ENCODE measurements around the gene USP49. TPM values are rescaled to one million over a fixed set of nuclear protein-coding genes. Genes with fewer than 3 reads are reported as not detected.

The USP49 gene
- total and polyA plus RNA-seq, 2 experiments from 2014 or later: 5.0 to 8.5 TPM

- Histone ChIP-seq H3K4me3 (peak overlapping the region; percentile 68), H3K9me3 (ENCODE audit: low read depth) (no peaks in the 10 kb centered on the region), H3K36me3 (peaks cover 12% of the 10 kb centered on the region), H3K27ac (no peak overlapping the region), H3K27me3 (no peaks in the 10 kb centered on the region), H3K4me1 (ENCODE audit: low read depth) (peaks cover 9% of the 10 kb centered on the region)
- DNase-seq (ENCODE audit: low read depth in 1 of 2, low spot score in 1 of 2): no peak
- no peak for TF ChIP-seq CTCF (IDR thresholded peaks at IDR 0.05; ENCODE audit: low read depth, low read length)
Measured at GRCh38 chr6:41779336-41779735, 115.8 kb downstream of the USP49 start.

GRCh38 chr6:41778895-41779294 is 116.3 kb downstream of the USP49 start:
- Histone ChIP-seq H3K36me3 (peaks cover 13% of the 10 kb centered on the region), H3K4me1 (ENCODE audit: low read depth) (peaks cover 6% of the 10 kb centered on the region), H3K9me3 (ENCODE audit: low read depth) (no peaks in the 10 kb centered on the region), H3K27me3 (no peaks in the 10 kb centered on the region), H3K4me3 (peak overlapping the region; percentile 68), H3K27ac (no peak overlapping the region)
- TF ChIP-seq CTCF (IDR thresholded peaks at IDR 0.05; ENCODE audit: low read depth, low read length): no peak
- no peak for DNase-seq (ENCODE audit: low read depth in 1 of 2, low spot score in 1 of 2)

GRCh38 chr6:41777551-41778285 is 117.5 kb downstream of the USP49 start:
- Histone ChIP-seq H3K4me3 (no peak overlapping the region), H3K27ac (no peak overlapping the region), H3K27me3 (no peaks in the 10 kb centered on the region), H3K9me3 (ENCODE audit: low read depth) (no peaks in the 10 kb centered on the region), H3K4me1 (ENCODE audit: low read depth) (peaks cover 6% of the 10 kb centered on the region), H3K36me3 (peaks cover 14% of the 10 kb centered on the region)
- no peak for TF ChIP-seq CTCF (IDR thresholded peaks at IDR 0.05; ENCODE audit: low read depth, low read length)
- no peak for DNase-seq (ENCODE audit: low read depth in 1 of 2, low spot score in 1 of 2)

GRCh38 chr6:41775293-41775882 is 119.8 kb downstream of the USP49 start:
- no peak overlapping the region for H3K4me3 ChIP-seq
- peaks cover 28% of the 10 kb centered on the region for H3K36me3 ChIP-seq
- no peak for DNase-seq (ENCODE audit: low read depth in 1 of 2, low spot score in 1 of 2)
- no peaks in the 10 kb centered on the region for H3K27me3 ChIP-seq
- no peaks in the 10 kb centered on the region for H3K9me3 ChIP-seq (ENCODE audit: low read depth)
- H3K4me1 ChIP-seq (ENCODE audit: low read depth): peaks cover 4% of the 10 kb centered on the region
- no peak overlapping the region for H3K27ac ChIP-seq
- no peak for TF ChIP-seq CTCF (IDR thresholded peaks at IDR 0.05; ENCODE audit: low read depth, low read length)

- Histone ChIP-seq H3K36me3 (peaks cover 28% of the 10 kb centered on the region), H3K9me3 (ENCODE audit: low read depth) (no peaks in the 10 kb centered on the region), H3K27me3 (no peaks in the 10 kb centered on the region), H3K4me1 (ENCODE audit: low read depth) (peaks cover 4% of the 10 kb centered on the region), H3K4me3 (no peak overlapping the region), H3K27ac (no peak overlapping the region)
- TF ChIP-seq CTCF (IDR thresholded peaks at IDR 0.05; ENCODE audit: low read depth, low read length): no peak
- no peak for DNase-seq (ENCODE audit: low read depth in 1 of 2, low spot score in 1 of 2)
Measured at GRCh38 chr6:41774841-41775240, 120.3 kb downstream of the USP49 start.

Data from cardiac muscle cell (in vitro differentiated cells and primary cell).